ENCODE data around the gene SPA17.

Gene SPA17

GRCh38 chr11:124673333-124674167 lies at the start of gene SPA17, which contains the start of gene SIAE:
SPA17 (plus strand) TSS chr11:124673904; CDS start chr11:124675265, 1,361 bp downstream.
SIAE (minus strand) TSS chr11:124673739; CDS start chr11:124673708, 31 bp downstream.
- DNase-seq = peak; percentile 68

GRCh38 chr11:124625504-124626168 lies 48.1 kb upstream of the SPA17 start:
- DNase-seq = no peak

- no peak for DNase-seq
Measured at GRCh38 chr11:124627546-124627945, 46.2 kb upstream of the SPA17 start.

GRCh38 chr11:124629961-124630360 lies 43.7 kb upstream of the SPA17 start:
- no peak for DNase-seq

- no peak for DNase-seq
Measured at GRCh38 chr11:124633355-124633754, 40.3 kb upstream of the SPA17 start.

GRCh38 chr11:124635932-124636331 lies 37.8 kb upstream of the SPA17 start:
- DNase-seq = no peak

GRCh38 chr11:124638500-124638899 lies 35.2 kb upstream of the SPA17 start:
- DNase-seq = no peak

GRCh38 chr11:124639186-124639585 lies 34.5 kb upstream of the SPA17 start:
- no peak for DNase-seq

GRCh38 chr11:124640666-124641065 lies 33.0 kb upstream of the SPA17 start:
- no peak for DNase-seq

- no peak for DNase-seq
Measured at GRCh38 chr11:124642628-124643027, 31.1 kb upstream of the SPA17 start.

- no peak for DNase-seq
Measured at GRCh38 chr11:124643042-124643604, 30.6 kb upstream of the SPA17 start.

GRCh38 chr11:124643605-124644425 lies 29.9 kb upstream of the SPA17 start:
- DNase-seq = no peak

- no peak for DNase-seq
Measured at GRCh38 chr11:124644426-124645280, 29.1 kb upstream of the SPA17 start.

GRCh38 chr11:124646148-124646547 lies 27.6 kb upstream of the SPA17 start:
- no peak for DNase-seq

- DNase-seq = no peak
Measured at GRCh38 chr11:124648610-124649009, 25.1 kb upstream of the SPA17 start.

- DNase-seq = no peak
Measured at GRCh38 chr11:124656774-124657630, 16.7 kb upstream of the SPA17 start.

- no peak for DNase-seq
Measured at GRCh38 chr11:124657904-124658303, 15.8 kb upstream of the SPA17 start.

- DNase-seq = no peak
Measured at GRCh38 chr11:124658501-124658900, 15.2 kb upstream of the SPA17 start.

GRCh38 chr11:124658986-124659385 lies 14.7 kb upstream of the SPA17 start:
- no peak for DNase-seq

GRCh38 chr11:124661553-124661952 lies 12.2 kb upstream of the SPA17 start:
- DNase-seq = no peak

- DNase-seq = no peak
Measured at GRCh38 chr11:124662106-124662505, 11.6 kb upstream of the SPA17 start.

Measured in activated T-cell treated with anti-CD3 and anti-CD28 coated beads for 4 hours (primary cell).